Neural crest cell (in vitro differentiated cells): ENCODE results near the gene MRPL11. TPM values are rescaled to one million over a fixed set of nuclear protein-coding genes. Genes with fewer than 3 reads are reported as not detected.

ENCODE experiments used
- DNase-seq: peaks from one replicate; pipeline ENCODE4 v3.0.0; 2021; ENCODE audit warnings: low read depth, mixed read lengths, low spot score
- H3K27ac Mint-ChIP-seq: one replicate; pipeline ENCODE4 v1.8.0; 2021; ENCODE audit warnings: mild to moderate bottlenecking, mixed read lengths; ENCODE audit not compliant: unreplicated experiment
- H3K27me3 Mint-ChIP-seq: 2 replicates; pipeline ENCODE4 v1.8.0; 2021; ENCODE audit warnings: low read depth, mild to moderate bottlenecking, mixed read lengths
- H3K36me3 Mint-ChIP-seq: 2 replicates; pipeline ENCODE4 v1.8.0; 2021; ENCODE audit warnings: low read depth, mild to moderate bottlenecking, mixed read lengths
- H3K4me1 Mint-ChIP-seq: 2 replicates; pipeline ENCODE4 v1.8.0; 2021; ENCODE audit warnings: mixed read lengths
- H3K4me3 Mint-ChIP-seq: one replicate; pipeline ENCODE4 v1.8.0; 2021; ENCODE audit warnings: mild to moderate bottlenecking, mixed read lengths
- H3K9me3 Mint-ChIP-seq: 2 replicates; pipeline ENCODE4 v1.8.0; 2021; ENCODE audit warnings: mixed read lengths
- CTCF ChIP-seq: fragments of 200-600 bp; sonication (generic); conservative IDR thresholded peaks from 2 replicates; pipeline ENCODE4 v1.5.0; 2021; ENCODE audit warnings: antibody characterized with exemption, mild to moderate bottlenecking
- total RNA-seq: library from RNA; stranded (reverse); gene quantifications from 2 replicates; pipeline ENCODE4 v1.2.1, GENCODE V29; 2021

Gene MRPL11
- total RNA-seq, 1 donor from 2014 or later = 91.4 TPM

- Mint-ChIP-seq H3K27me3 (peaks cover 21% of the 10 kb centered on the region), H3K27ac (peak overlapping the region; percentile 6), H3K9me3 (peaks cover 8% of the 10 kb centered on the region), H3K4me3 (no peak overlapping the region), H3K4me1 (peaks cover 15% of the 10 kb centered on the region), H3K36me3 (no peaks in the 10 kb centered on the region)
- no peak for TF ChIP-seq CTCF
- DNase-seq = no peak
Measured at GRCh38 chr11:66462010-66462409, 23.4 kb upstream of the MRPL11 start.

GRCh38 chr11:66459138-66459778 is 20.6 kb upstream of the MRPL11 start:
- H3K27me3 Mint-ChIP-seq = peaks cover 26% of the 10 kb centered on the region
- H3K4me1 Mint-ChIP-seq = peaks cover 5% of the 10 kb centered on the region
- no peaks in the 10 kb centered on the region for H3K36me3 Mint-ChIP-seq
- H3K9me3 Mint-ChIP-seq = peaks cover 8% of the 10 kb centered on the region
- no peak overlapping the region for H3K4me3 Mint-ChIP-seq
- TF ChIP-seq CTCF = no peak
- DNase-seq = no peak
- no peak overlapping the region for H3K27ac Mint-ChIP-seq

GRCh38 chr11:66457826-66458225 is 19.2 kb upstream of the MRPL11 start:
- Mint-ChIP-seq H3K4me3 (no peak overlapping the region), H3K36me3 (no peaks in the 10 kb centered on the region), H3K9me3 (peaks cover 7% of the 10 kb centered on the region), H3K27ac (no peak overlapping the region), H3K27me3 (peaks cover 32% of the 10 kb centered on the region), H3K4me1 (peaks cover 5% of the 10 kb centered on the region)
- TF ChIP-seq CTCF = no peak
- no peak for DNase-seq

- Mint-ChIP-seq H3K27me3 (peaks cover 51% of the 10 kb centered on the region), H3K9me3 (peaks cover 5% of the 10 kb centered on the region), H3K27ac (no peak overlapping the region), H3K4me3 (no peak overlapping the region), H3K4me1 (no peaks in the 10 kb centered on the region), H3K36me3 (no peaks in the 10 kb centered on the region)
- no peak for DNase-seq
- TF ChIP-seq CTCF = no peak
Measured at GRCh38 chr11:66454828-66455227, 16.2 kb upstream of the MRPL11 start.

- H3K4me3 Mint-ChIP-seq = no peak overlapping the region
- H3K4me1 Mint-ChIP-seq = no peaks in the 10 kb centered on the region
- peaks cover 5% of the 10 kb centered on the region for H3K9me3 Mint-ChIP-seq
- DNase-seq = no peak
- no peak overlapping the region for H3K27ac Mint-ChIP-seq
- no peaks in the 10 kb centered on the region for H3K36me3 Mint-ChIP-seq
- peaks cover 53% of the 10 kb centered on the region for H3K27me3 Mint-ChIP-seq
- TF ChIP-seq CTCF = no peak
Measured at GRCh38 chr11:66454247-66454646, 15.6 kb upstream of the MRPL11 start.
